GM21447 (cell line): ENCODE data around the gene OPCML.

ENCODE experiments used
- ATAC-seq: cut with Tn5 transposase; IDR thresholded peaks from one replicate; pipeline ENCODE4 v1.9.1; 2021; ENCODE audit not compliant: unreplicated experiment

OPCML gene

DNA sequence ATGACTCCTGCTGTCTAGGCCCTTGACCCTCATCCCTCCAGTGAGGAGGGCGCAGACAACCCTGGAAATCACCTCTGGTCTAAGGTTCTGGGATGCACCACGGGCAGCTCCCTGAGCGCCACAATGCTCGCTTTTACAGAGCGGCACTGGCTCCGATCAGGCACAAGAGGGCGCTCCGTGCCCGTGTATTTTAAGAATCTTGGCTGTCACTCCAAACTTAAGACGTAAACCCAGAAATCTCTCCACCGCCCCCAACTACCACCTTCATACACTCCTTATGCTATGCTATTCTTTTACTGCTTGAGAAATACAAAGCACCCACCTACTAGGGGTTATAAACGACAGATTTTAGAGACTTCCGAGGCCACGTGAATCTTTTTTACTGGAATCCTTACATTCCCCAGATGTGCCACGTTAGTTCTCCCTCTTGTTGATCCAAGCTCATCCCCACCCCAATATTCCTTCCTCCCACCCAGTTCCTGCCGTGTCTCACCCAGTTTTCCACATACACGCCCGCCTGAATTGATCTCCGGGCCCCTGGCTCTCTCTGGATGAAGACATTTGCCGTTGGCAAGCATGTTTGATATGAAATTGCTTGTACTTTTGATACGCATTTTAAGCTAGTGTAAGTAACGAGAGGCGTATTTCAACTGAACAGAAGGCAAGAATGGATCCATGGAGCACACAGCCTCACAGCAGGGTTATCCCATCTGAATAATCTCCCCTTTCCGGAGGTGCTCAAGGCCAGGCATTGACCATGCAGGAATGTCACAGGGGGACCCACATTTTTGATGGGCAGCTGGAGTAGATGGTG lies 453.5 kb downstream of the OPCML start:
- no peak for ATAC-seq

DNA sequence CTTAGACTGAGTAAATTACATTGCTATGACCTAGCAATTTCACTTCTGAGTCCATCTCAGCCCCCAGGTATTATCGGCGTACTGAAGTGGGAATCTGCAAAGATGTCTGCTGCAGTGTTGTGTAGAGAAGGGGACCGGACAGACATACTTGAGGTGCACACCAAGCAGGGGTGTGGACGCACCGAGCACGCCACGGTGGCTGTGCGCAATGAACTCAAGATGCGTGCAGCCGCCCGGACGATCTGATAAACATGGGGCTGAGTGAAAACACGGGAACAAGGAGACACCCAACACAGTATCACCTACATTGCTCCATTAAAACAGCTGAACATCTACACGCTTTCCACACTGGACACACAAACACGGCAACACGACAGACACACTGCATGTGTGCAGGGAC lies 454.3 kb downstream of the OPCML start:
- ATAC-seq, result no peak

DNA sequence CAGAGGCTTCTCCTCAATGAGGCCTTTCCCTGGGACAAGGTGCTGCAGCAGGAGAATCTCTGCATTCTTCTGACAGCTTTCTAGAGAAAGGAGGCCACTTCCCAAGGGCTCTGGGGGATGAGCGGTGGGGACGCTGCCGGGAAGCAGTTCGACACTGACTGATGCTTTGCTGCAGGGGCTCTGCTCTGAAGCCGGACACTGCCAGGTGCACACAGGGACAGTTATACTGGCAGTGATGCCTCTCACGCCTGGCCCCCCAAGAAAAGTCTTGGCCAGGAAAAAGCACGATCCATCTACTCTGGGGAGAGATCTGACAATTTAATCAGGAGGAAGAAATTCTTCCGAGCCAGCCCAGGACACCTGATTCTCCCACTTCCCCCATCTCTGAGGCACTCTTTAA lies 456.9 kb downstream of the OPCML start:
- ATAC-seq, result no peak

DNA sequence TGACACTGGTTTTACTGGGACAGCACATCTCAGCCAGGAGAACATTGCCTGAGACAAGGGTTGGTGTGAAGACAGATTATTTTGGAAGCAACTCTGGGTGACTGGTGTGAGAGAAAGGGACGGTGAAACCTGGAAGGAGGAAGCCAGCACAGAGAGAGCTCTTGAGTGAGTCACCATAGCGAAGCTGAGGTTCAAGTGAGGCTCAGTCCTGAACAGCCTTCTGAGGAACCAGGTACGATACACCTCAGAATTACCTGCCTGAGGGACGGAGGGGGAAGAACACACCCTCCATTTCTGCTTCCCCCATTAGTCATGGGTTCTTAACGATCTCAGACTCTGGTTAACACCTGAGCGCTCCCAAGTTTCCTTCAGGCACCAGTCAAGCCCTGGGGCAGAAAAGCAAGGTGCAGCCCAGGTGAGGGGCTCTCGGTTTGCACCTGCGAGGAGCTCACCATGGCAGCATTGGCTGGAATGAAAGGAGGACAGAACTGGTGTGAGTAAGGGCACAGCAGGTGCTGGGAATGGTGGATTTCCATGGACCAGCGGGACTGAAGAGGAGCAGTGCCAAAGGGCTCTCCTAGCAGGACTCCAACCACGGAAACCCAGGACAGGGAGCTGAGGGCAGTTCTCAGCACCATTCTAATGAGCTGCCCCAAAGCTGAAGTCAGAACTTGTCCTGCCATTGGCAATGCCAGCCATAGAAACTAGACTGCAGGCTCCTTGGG lies 459.3 kb downstream of the OPCML start:
- ATAC-seq, result no peak

DNA sequence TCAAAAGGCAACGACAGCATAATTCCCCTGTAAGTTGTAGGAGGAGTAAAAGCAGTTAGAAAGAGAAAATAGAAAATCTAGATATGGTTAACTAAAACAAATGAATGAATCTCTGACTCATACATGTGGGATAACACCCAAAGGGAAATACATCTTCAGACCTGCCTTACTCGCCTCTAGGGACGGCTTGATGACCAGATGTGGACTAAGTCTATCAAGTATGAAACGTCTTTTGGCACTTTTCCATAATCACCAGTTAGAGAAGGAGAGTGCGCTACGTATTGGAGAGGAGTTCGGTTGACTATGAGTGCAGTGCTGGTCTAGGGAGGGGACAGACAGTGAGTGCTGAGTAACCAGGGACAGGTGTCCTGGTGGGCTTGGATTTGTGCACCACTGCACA lies 459.9 kb downstream of the OPCML start:
- ATAC-seq, result no peak

DNA sequence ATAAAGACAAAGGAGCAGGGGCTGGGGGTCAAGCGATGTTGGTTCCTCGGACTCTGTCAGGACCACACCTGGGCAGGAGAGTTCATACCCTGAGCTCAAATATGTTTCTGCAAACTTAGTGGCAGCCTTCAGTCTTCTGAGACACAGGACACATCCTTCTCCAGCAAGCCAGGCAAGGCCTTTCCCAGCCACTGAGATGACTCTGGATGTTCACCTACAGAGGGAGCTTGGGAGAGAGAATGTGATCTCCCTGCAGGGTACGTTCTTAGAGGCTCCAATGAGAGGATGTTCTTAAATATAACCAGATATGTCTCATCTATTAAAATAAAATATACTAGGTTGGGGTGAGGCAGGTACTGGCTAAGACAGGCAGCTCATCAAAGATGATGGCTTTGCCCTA lies 461.5 kb downstream of the OPCML start:
- ATAC-seq, result no peak

DNA sequence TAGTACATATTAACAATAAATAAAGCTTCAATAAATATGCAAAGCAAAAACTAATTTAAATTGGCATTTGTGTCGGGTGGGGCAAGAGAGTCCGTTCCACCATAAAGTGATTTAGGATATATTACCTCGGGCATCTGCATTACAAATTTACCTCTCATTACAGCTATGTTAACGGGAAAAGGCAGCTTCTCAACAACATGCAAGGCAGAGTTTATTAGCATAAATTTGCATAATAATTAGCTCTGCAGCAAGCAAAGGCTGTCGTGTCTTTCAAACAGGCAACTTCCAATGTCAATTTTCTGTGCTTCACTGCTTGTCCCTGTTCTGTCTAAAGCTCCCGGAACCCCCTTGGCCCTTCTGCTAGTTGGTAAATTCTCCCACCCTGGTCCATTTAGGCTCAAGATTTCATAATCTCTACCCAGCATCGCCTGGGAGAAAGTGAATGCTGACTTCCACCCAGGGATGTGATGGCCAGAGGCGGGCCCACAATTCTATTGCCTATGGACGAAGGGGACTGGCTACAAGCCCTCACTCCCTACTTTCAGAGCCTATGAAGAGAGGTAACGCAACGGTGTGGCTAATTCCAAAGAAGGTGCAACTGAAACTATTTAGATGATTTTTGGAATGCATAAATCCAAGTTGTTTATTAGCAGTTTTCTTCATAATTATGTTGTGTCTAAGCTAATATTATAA lies 462.1 kb downstream of the OPCML start:
- no peak for ATAC-seq

DNA sequence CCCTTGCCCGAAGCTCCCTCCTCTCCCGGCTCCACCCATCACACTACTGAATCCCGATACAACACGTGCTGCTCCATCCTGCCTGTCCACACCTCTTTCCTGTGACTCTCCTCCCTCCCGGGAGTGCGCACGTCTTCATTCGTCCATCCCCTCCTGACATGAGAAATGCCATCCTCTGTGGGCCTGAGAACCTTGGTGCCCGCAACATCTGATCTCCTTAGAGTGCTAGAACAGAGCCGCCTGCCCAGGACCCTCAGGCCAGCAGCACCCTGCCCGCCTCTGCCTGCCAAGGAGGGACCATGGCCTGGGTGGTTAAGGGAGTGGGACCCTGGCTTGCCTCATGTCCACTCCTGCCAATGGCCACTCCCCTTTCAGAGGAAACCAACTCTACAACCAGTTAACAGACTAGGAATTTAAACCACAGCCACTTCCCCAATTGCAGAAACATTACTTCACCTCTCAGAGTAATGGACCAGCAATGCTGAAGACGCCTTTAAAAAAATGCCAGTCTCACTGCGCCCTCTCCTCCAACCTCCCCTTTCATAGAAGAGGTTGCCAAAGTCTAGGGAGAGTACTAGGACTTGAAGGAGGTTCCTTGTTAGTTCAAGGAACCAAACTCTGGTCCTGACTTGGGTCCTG lies 466.3 kb downstream of the OPCML start:
- no peak for ATAC-seq

DNA sequence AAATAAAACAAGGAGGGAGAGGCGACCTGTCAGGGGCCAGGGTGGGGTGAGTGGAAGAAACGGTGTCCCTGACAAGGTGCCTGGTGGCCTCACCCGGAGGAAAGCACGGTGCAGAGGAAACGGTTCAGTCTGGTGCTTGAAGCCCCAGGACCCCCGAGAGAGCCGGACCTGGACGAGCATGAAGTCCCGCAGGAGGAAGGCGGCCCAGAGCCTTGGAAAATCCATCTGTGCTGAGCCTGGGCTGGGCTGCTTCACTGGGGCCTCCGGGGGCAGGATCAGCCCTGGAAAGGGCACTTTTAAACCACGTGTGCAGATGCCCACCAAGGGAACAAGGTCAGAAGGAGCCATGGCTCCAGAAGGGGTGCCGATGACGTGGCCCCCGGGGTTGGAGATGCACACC lies 467.3 kb downstream of the OPCML start:
- no peak for ATAC-seq

DNA sequence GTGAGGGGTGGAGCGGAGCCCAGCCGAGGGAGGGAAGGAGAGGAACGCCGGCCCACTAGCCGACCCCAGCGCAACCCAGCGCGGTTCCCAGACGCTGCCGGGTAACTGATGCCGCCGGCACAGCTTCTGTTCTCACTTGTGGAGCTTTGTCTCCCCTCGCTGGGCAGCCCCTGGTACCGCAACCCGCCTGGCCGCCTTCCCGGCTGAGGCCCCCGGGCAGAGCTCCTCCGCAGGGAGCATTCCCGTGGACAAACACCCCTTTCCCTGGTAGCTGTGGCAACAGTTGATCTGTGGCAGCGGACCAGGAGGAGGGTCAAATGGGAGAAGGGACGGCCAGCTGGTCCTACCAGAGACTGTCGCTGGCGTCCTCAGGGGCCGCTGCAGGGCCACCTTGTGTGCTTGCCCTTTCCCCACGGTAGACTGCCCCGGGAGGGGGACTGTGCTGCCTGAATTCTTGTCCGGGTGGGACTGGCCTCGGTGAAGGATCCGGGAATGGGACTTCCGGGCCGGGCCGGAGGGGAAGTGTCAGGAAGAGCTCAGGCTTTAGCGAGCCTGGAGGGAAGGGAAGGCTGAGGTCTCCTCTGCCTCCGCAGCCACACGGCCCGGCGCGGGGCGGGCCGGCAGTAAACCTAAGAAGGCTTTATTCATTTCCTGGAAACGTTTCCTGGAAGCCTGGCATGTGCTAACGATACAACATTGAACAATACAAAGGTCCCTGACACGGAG lies 468.0 kb downstream of the OPCML start:
- ATAC-seq, result no peak

DNA sequence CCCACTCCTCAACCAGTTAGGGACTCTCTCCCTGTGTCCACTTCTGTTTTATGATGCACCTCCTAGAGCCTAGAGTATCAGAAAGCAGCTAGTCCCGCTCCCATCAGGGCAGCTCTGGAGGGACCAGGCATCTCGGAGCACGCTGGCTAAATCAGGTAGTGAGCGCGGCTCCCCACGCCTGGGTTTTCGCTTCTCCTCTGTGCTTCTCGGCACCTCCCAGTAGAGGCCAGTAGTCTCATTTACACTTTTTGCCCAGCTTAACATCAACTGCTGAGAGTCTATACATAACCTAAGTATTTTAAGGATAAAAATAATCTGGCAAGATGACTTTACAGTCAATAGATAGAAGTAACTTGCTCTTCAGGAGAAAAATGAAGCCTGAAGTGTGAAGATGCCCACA lies 473.8 kb downstream of the OPCML start:
- ATAC-seq, result no peak

DNA sequence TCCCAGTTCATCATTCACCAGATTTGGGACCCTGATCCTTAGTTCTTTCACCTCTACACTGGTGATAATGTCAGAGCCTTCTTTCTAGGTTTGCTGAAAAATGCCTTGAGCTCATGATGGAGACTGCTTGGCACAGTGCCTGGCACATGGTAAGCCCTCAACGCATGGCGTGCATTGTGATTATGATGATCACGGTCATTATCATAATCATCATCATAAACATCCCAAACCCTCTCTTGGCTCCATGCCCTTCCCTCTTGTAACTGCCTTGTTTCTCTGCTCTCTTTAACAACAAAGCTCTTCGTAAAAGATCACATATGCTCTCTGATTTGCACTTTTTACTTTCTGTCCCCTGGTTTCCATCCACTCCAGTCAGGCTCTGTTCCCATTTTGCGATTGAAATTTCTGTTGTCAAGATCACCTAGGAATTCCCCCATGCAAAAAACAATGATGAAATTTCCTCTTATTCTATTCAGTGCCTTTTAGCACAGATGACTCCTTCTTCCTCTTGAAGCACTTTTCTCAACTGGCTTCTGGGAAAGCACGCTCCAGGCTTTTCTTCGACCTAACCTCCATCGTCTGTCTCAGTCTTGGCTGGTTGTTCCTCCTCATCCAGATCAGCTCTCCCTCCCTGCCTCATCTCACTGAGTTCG lies 479.1 kb downstream of the OPCML start:
- ATAC-seq, result no peak

DNA sequence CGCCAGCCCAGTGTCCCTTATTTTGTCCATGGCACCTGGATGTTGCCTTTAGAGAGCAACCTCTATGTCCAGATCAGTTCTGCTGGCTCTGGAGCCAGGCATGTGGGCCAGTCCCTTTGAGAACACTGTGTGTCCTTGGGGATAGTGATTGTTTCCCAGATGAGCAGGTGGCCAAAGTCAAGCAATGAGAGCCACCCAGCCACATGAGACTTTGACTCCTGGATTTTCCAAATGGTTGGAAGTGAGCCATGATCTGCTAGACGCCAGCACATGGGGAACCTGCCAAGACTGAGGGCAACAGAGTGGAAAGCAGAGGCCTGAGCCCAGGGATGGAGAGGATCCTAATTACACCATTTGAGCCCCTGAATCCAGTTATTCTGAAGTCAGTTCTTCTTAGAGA lies 479.8 kb downstream of the OPCML start:
- ATAC-seq, result no peak

DNA sequence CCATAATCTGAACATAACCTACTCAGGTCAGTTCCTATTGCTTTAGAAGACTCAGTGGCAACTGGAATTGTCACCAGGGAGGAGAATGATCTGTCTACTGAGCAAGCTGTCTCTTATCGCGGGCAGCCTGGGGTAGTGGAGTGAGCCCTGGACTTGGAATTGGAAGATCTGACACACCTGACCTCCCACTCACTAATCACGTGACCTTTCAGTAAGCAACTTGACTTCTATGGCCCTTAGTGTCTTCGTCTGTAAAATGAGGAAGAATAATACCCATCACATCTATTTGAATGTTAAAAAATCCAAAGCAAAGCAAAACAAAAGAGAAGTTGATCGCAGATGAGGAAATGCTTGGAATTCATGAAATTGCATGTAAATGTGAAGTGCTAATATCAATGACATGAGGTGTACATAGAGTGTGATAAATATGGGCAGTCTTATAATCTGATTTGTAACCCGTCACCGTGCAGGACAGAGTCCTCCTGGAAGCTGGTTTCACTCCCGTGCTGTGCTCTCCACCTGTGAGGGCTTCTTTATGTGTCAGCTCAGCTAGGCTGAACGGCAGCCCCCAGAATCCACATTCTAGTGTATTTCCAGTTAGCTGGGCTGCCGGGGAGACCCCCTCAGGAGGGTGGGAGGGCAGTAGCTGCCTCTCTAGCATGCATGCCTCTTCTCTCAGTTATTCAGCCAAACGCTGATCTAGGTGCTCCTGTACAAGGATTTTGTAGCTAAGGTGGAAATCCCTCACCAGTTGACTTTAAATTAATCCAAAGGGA lies 482.9 kb downstream of the OPCML start:
- no peak for ATAC-seq

DNA sequence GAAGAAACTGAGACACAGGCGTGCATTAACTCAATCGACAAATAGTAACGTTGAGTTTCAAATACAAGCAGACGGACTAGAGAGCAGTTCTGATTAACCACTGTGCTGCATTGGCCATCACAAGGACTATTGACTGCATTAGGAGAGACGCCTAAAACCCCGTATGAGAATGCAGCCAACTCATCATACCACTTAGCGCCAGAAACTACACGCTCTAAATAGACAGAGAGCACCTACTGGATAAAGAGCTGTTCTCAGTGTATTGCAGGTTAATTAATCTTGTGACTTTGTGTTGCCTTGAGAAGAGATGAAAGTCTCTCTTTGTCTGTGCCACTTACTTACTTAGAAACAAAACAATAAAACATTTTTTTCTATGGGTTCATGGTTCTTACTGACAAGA lies 484.0 kb downstream of the OPCML start:
- ATAC-seq, result no peak

DNA sequence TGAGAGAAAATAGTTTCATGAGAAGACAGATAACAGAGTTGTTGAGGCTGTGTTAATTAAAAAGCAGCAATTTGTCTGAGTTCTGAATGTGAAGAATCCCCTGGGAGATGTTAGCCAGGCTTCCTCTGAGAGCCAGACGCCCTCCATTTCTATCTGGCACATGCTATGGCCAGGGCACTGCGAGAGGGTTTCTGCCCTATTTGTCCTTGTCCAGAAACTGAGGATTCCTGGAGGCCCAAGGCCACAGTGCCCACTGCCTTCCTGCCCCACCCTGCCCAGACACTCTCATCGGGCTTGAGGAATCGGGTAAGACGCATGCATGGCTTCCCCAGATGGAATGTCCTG lies 484.6 kb downstream of the OPCML start:
- no peak for ATAC-seq

DNA sequence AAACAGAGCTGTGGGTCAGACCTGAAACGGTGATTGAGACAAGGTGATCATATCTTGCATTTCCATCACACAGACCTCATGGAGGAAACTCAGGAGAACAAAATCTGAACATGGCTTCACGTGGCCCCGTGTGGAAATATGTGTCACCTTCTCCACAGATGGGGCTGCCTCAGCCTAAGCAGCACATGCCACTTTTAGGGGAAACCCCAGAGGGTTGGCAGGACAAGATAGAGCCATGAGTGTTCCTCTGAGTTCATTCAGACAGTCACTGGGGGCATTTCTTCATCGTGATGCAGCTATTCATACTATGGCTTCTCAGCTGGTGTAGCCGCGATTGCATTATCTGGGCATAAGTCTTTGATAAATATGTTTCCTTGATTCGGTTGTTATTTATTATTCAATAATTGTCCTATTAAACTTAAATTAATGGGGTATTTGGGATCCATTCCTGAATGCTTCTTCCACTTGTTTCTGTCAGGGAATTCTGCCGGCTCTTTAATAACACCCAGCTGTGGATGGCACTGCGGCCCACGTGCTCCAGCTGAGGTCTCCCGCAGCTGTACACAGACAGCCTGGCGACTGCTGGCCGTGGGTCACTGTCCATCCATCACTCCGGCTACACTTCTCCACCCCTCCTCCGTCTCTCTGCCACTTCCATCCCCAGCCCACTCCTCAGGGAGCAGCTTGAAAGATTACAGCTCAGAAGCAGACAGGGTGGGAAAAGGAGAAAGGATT lies 485.1 kb downstream of the OPCML start:
- no peak for ATAC-seq

DNA sequence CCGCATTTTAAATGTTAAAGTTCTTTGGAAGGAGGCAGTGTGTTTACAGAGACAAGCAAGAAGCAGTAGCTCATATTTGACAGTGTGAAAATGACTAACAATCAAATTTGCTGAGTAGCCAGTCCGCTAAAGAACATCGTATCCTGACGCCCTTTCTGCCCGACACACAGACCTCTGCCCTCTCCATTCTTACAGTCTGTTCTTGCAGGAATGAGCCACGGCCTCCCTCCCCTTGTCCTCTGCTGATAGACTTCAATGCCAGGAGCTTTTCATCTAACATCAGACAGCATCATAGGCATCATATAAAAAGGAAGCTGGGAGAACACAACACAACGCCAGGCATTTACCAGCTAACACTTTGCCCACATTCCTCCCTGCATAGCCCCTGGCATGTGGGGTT lies 486.0 kb downstream of the OPCML start:
- ATAC-seq, result no peak
